ENCODE data around the gene VLDLR.

GRCh38 chr9:2605246-2605645 is 16.3 kb upstream of the VLDLR start:
- TF ChIP-seq POLR2AphosphoS5 (IDR thresholded peaks at IDR 0.05; ENCODE audit: borderline replicate concordance, low read depth, low read length), result no peak
- TF ChIP-seq EZH2 (IDR thresholded peaks at IDR 0.05), result no peak
- no peak for TF ChIP-seq FOXP2 (optimal IDR thresholded peaks at IDR 0.05; ENCODE audit: control extremely low read depth, extremely low read length, insufficient read depth)

Measured in SK-N-MC (cell line).